Measurements from ENCODE around the gene EPHB1.

Gene EPHB1

DNA sequence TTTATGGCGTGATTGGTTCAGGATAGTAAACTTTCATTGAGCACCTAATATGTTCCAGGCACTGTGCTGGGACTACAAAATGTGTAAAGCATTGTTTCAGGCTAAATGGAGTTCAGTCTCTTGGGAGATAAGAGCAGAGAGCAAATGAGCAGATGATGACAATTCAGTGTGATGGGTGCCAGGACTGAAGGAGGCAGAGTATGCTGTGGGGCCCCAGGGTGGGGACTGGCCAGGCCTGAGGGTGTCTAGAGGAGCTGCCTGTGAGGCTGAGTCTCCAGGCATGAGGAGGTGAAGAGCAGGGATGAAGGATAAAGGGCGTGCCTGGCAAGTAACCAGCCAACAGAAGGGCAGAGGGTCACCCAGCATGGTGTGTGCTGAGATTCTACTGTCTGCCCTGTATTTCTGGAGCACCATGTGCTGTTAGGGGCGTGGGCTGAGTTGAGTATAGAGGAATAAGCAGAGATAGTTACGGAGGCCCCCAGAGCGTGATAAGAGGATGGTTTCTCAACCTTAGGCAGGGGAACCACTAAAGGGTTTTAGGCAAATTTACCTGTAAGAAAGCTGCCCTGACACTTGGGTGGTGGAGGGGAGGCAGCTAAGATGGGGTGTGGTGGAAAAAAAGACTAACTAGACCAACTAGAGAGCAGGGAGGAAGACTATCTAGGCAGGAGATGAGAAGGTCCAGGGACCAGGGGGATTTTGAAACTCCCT lies 38.5 kb downstream of the EPHB1 start:
- Histone ChIP-seq H2BK12ac (ENCODE audit: low read length in 2 of 2) (no peak overlapping the region), H2AFZ (ENCODE audit: low read depth, low read length) (no peak overlapping the region), H3K79me1 (replicated peaks; ENCODE audit: low read length, poor library complexity, severe bottlenecking) (peaks cover 6% of the 10 kb centered on the region), H3K9ac (ENCODE audit: low read length) (no peak overlapping the region), H4K91ac (ENCODE audit: low read length) (no peak overlapping the region), H3K4me1 (ENCODE audit: control insufficient read depth, insufficient read depth, low read depth, low read length) (no peaks in the 10 kb centered on the region), H2AK5ac (ENCODE audit: low read length, severe bottlenecking) (no peak overlapping the region), H3K23ac (ENCODE audit: low read length in 2 of 2) (no peak overlapping the region), H3K27ac (ENCODE audit: low read length, poor library complexity, severe bottlenecking) (no peak overlapping the region), H3K9me3 (ENCODE audit: control insufficient read depth, low read length) (no peaks in the 10 kb centered on the region), H3K14ac (ENCODE audit: low read length in 2 of 2) (no peak overlapping the region), H2BK5ac (ENCODE audit: low read depth, low read length, poor library complexity, severe bottlenecking) (no peak overlapping the region), H2BK120ac (ENCODE audit: low read depth, low read length) (no peak overlapping the region), H2BK15ac (ENCODE audit: low read depth, poor library complexity, severe bottlenecking) (no peak overlapping the region), H3K27me3 (ENCODE audit: control insufficient read depth in 1 of 2, insufficient read depth in 1 of 2, low read length in 2 of 2) (no peaks in the 10 kb centered on the region), H3K4me3 (ENCODE audit: insufficient read depth in 1 of 2, low read depth in 1 of 2, low read length in 2 of 2) (no peak overlapping the region), H3K36me3 (ENCODE audit: control insufficient read depth in 1 of 2, insufficient read depth in 2 of 2, low read depth in 1 of 2, low read length in 2 of 2) (no peaks in the 10 kb centered on the region), H3K18ac (ENCODE audit: low read depth in 1 of 2, low read length in 2 of 2) (no peak overlapping the region), H4K8ac (ENCODE audit: low read length) (no peak overlapping the region), H3K4me2 (ENCODE audit: low read length, poor library complexity, severe bottlenecking) (no peak overlapping the region), H3K4ac (ENCODE audit: low read depth in 1 of 2, low read length in 2 of 2) (no peak overlapping the region)
- 45% methylated on average over 5 of the region's 5 CpGs for WGBS
- DNase-seq, result no peak

DNA sequence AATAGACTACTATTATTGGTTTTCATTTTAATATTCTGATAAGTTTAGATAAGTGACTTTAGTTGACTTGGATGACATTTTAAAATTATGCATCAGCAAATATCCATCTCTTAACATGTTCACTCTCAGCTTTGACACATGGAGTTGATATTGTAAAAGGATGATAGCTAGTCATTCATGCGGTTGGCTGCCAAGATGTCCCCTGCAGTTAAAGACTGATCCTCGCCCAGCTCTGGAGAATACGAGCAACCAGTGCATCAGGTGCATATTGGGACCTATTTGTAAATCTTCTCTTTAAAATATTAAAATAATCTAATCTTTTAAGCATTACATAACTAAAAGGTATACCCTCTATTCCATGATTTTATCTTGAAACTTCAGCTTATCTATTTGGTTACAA lies 41.9 kb downstream of the EPHB1 start:
- H3K18ac ChIP-seq (ENCODE audit: low read depth in 1 of 2, low read length in 2 of 2), result no peak overlapping the region
- no peaks in the 10 kb centered on the region for H3K36me3 ChIP-seq (ENCODE audit: control insufficient read depth in 1 of 2, insufficient read depth in 2 of 2, low read depth in 1 of 2, low read length in 2 of 2)
- no peak overlapping the region for H4K91ac ChIP-seq (ENCODE audit: low read length)
- no peak for DNase-seq
- no peaks in the 10 kb centered on the region for H3K27me3 ChIP-seq (ENCODE audit: control insufficient read depth in 1 of 2, insufficient read depth in 1 of 2, low read length in 2 of 2)
- H2BK120ac ChIP-seq (ENCODE audit: low read depth, low read length), result no peak overlapping the region
- peaks cover 2% of the 10 kb centered on the region for H3K4me1 ChIP-seq (ENCODE audit: control insufficient read depth, insufficient read depth, low read depth, low read length)
- no peak overlapping the region for H2AFZ ChIP-seq (ENCODE audit: low read depth, low read length)
- H2BK5ac ChIP-seq (ENCODE audit: low read depth, low read length, poor library complexity, severe bottlenecking), result no peak overlapping the region
- no peak overlapping the region for H4K8ac ChIP-seq (ENCODE audit: low read length)
- H2BK12ac ChIP-seq (ENCODE audit: low read length in 2 of 2), result no peak overlapping the region
- WGBS, result 75% methylated on average over 1 of the region's 3 CpGs
- no peak overlapping the region for H2AK5ac ChIP-seq (ENCODE audit: low read length, severe bottlenecking)
- H3K23ac ChIP-seq (ENCODE audit: low read length in 2 of 2), result no peak overlapping the region
- H3K4ac ChIP-seq (ENCODE audit: low read depth in 1 of 2, low read length in 2 of 2), result no peak overlapping the region
- peaks cover 5% of the 10 kb centered on the region for H3K79me1 ChIP-seq (replicated peaks; ENCODE audit: low read length, poor library complexity, severe bottlenecking)
- H3K4me3 ChIP-seq (ENCODE audit: insufficient read depth in 1 of 2, low read depth in 1 of 2, low read length in 2 of 2), result no peak overlapping the region
- no peak overlapping the region for H3K27ac ChIP-seq (ENCODE audit: low read length, poor library complexity, severe bottlenecking)
- no peaks in the 10 kb centered on the region for H3K9me3 ChIP-seq (ENCODE audit: control insufficient read depth, low read length)
- no peak overlapping the region for H3K9ac ChIP-seq (ENCODE audit: low read length)
- no peak overlapping the region for H2BK15ac ChIP-seq (ENCODE audit: low read depth, poor library complexity, severe bottlenecking)
- H3K4me2 ChIP-seq (ENCODE audit: low read length, poor library complexity, severe bottlenecking), result no peak overlapping the region
- no peak overlapping the region for H3K14ac ChIP-seq (ENCODE audit: low read length in 2 of 2)

DNA sequence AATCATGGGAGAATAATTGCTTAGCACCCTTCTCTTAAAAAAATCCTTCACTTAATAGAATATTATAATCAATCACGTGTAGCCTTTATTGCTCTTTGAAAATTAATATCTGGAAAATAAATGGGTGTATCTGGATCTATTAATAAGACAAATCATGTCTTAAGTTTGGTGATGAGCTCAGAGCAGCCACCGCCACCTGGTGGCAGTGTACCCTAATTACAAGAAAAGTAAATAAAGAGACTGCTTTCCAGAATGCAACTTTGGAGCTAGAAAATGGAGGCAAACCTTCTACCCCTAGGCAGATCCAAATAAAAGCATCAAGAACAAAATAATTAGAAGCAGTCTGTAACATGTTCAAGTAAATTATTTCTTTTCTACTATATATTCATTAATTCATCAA lies 43.5 kb downstream of the EPHB1 start:
- peaks cover 2% of the 10 kb centered on the region for H3K4me1 ChIP-seq (ENCODE audit: control insufficient read depth, insufficient read depth, low read depth, low read length)
- no peak overlapping the region for H2BK12ac ChIP-seq (ENCODE audit: low read length in 2 of 2)
- no peaks in the 10 kb centered on the region for H3K36me3 ChIP-seq (ENCODE audit: control insufficient read depth in 1 of 2, insufficient read depth in 2 of 2, low read depth in 1 of 2, low read length in 2 of 2)
- H3K9ac ChIP-seq (ENCODE audit: low read length), result no peak overlapping the region
- H2BK120ac ChIP-seq (ENCODE audit: low read depth, low read length), result no peak overlapping the region
- no peak overlapping the region for H4K91ac ChIP-seq (ENCODE audit: low read length)
- H4K8ac ChIP-seq (ENCODE audit: low read length), result no peak overlapping the region
- no peak overlapping the region for H3K4ac ChIP-seq (ENCODE audit: low read depth in 1 of 2, low read length in 2 of 2)
- no peak overlapping the region for H2AFZ ChIP-seq (ENCODE audit: low read depth, low read length)
- H2BK15ac ChIP-seq (ENCODE audit: low read depth, poor library complexity, severe bottlenecking), result no peak overlapping the region
- H3K4me3 ChIP-seq (ENCODE audit: insufficient read depth in 1 of 2, low read depth in 1 of 2, low read length in 2 of 2), result no peak overlapping the region
- DNase-seq, result no peak
- H2AK5ac ChIP-seq (ENCODE audit: low read length, severe bottlenecking), result no peak overlapping the region
- H3K79me1 ChIP-seq (replicated peaks; ENCODE audit: low read length, poor library complexity, severe bottlenecking), result peaks cover 5% of the 10 kb centered on the region
- H3K27ac ChIP-seq (ENCODE audit: low read length, poor library complexity, severe bottlenecking), result no peak overlapping the region
- no peak overlapping the region for H3K18ac ChIP-seq (ENCODE audit: low read depth in 1 of 2, low read length in 2 of 2)
- H3K27me3 ChIP-seq (ENCODE audit: control insufficient read depth in 1 of 2, insufficient read depth in 1 of 2, low read length in 2 of 2), result no peaks in the 10 kb centered on the region
- H3K23ac ChIP-seq (ENCODE audit: low read length in 2 of 2), result no peak overlapping the region
- no peak overlapping the region for H3K4me2 ChIP-seq (ENCODE audit: low read length, poor library complexity, severe bottlenecking)
- H2BK5ac ChIP-seq (ENCODE audit: low read depth, low read length, poor library complexity, severe bottlenecking), result no peak overlapping the region
- H3K9me3 ChIP-seq (ENCODE audit: control insufficient read depth, low read length), result peaks cover 9% of the 10 kb centered on the region
- H3K14ac ChIP-seq (ENCODE audit: low read length in 2 of 2), result no peak overlapping the region
- WGBS, result 40% methylated on average over 2 of the region's 2 CpGs

DNA sequence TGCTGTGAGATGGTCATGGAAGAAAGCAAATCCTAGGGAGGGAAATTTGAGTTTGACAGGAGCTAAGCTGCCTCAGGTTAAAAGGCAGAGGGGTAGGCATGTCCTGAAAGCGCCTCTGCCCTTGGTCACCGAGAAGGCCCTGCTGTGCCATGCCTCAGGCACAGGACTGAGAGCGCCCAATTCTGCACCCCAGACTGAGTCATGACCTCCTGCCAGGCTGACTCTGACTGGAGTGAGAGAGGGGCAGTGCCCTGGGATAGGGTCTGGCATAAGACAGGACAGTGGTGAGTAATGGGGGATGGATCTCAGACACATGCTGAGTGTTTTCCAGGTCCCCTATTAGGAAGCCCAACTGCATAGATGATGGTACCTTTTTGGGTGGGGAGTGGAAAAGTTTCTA lies 44.4 kb downstream of the EPHB1 start:
- Histone ChIP-seq H3K18ac (ENCODE audit: low read depth in 1 of 2, low read length in 2 of 2) (no peak overlapping the region), H2BK15ac (ENCODE audit: low read depth, poor library complexity, severe bottlenecking) (no peak overlapping the region), H3K9me3 (ENCODE audit: control insufficient read depth, low read length) (peaks cover 9% of the 10 kb centered on the region), H2BK5ac (ENCODE audit: low read depth, low read length, poor library complexity, severe bottlenecking) (no peak overlapping the region), H3K4me1 (ENCODE audit: control insufficient read depth, insufficient read depth, low read depth, low read length) (peaks cover 2% of the 10 kb centered on the region), H2BK12ac (ENCODE audit: low read length in 2 of 2) (no peak overlapping the region), H3K4me3 (ENCODE audit: insufficient read depth in 1 of 2, low read depth in 1 of 2, low read length in 2 of 2) (no peak overlapping the region), H2BK120ac (ENCODE audit: low read depth, low read length) (no peak overlapping the region), H3K4ac (ENCODE audit: low read depth in 1 of 2, low read length in 2 of 2) (no peak overlapping the region), H3K4me2 (ENCODE audit: low read length, poor library complexity, severe bottlenecking) (no peak overlapping the region), H3K23ac (ENCODE audit: low read length in 2 of 2) (no peak overlapping the region), H3K27ac (ENCODE audit: low read length, poor library complexity, severe bottlenecking) (no peak overlapping the region), H3K36me3 (ENCODE audit: control insufficient read depth in 1 of 2, insufficient read depth in 2 of 2, low read depth in 1 of 2, low read length in 2 of 2) (no peaks in the 10 kb centered on the region), H3K9ac (ENCODE audit: low read length) (no peak overlapping the region), H2AFZ (ENCODE audit: low read depth, low read length) (no peak overlapping the region), H3K27me3 (ENCODE audit: control insufficient read depth in 1 of 2, insufficient read depth in 1 of 2, low read length in 2 of 2) (no peaks in the 10 kb centered on the region), H4K91ac (ENCODE audit: low read length) (no peak overlapping the region), H3K14ac (ENCODE audit: low read length in 2 of 2) (no peak overlapping the region), H2AK5ac (ENCODE audit: low read length, severe bottlenecking) (no peak overlapping the region), H3K79me1 (replicated peaks; ENCODE audit: low read length, poor library complexity, severe bottlenecking) (peaks cover 4% of the 10 kb centered on the region), H4K8ac (ENCODE audit: low read length) (no peak overlapping the region)
- WGBS, result 80% methylated on average over 3 of the region's 3 CpGs
- DNase-seq, result no peak
